GM12875 (cell line): ENCODE data around the gene EFL1.

Source experiments
- H3K4me3 ChIP-seq: one replicate; pipeline ENCODE4 v1.5.1; 2011; ENCODE audit warnings: low read depth, low read length, control low read depth
- TF ChIP-seq, protein P1 (sequence below): IDR thresholded peaks from 2 replicates; pipeline ENCODE4 v1.5.1; 2011; ENCODE audit warnings: low read depth, mild to moderate bottlenecking, control low read depth, inconsistent platforms, low read length, moderate library complexity, borderline replicate concordance; ENCODE audit not compliant: insufficient read depth

Gene EFL1

DNA sequence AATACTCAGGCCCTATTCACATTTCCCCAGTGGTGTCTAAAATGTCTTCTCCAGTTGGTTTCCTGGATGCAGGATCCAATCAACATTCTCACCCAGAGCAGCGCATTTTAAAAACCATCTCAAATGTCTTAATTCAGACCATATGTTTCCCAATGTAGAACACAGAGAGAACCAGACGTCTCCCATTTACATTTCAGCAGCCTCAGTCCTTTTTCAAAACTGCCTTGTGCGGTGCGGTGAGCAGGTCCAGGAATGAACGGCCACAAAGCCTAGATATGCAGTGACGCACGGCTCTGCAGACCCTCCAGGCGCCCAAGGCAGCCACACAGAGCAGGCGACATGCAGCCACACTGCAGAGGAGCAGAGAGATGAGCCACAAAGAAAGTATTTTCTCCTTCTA is 150.6 kb downstream of the EFL1 start:
- TF ChIP-seq, protein P1, sequence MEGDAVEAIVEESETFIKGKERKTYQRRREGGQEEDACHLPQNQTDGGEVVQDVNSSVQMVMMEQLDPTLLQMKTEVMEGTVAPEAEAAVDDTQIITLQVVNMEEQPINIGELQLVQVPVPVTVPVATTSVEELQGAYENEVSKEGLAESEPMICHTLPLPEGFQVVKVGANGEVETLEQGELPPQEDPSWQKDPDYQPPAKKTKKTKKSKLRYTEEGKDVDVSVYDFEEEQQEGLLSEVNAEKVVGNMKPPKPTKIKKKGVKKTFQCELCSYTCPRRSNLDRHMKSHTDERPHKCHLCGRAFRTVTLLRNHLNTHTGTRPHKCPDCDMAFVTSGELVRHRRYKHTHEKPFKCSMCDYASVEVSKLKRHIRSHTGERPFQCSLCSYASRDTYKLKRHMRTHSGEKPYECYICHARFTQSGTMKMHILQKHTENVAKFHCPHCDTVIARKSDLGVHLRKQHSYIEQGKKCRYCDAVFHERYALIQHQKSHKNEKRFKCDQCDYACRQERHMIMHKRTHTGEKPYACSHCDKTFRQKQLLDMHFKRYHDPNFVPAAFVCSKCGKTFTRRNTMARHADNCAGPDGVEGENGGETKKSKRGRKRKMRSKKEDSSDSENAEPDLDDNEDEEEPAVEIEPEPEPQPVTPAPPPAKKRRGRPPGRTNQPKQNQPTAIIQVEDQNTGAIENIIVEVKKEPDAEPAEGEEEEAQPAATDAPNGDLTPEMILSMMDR, result no peak
- no peak overlapping the region for H3K4me3 ChIP-seq

DNA sequence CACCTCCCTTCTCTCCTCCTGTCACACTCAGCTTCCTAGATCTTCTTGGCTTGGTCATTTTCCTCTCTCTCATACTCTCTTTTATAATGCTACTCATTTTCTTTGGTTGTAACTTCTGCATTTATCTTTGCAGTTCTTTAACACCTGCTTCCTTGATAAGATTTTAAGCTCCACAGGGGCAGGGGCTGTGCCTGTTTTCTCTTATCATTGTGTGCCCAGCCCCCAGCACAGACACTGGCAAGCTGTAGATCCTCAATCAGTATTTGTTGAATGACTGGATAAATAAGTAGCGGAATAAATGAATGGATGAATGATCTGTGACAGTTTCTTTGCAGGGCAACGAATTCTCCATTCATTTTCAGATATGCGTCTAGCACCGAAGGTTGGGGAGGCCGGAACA is 152.4 kb downstream of the EFL1 start:
- H3K4me3 ChIP-seq, result no peak overlapping the region
- TF ChIP-seq, protein P1, result no peak

DNA sequence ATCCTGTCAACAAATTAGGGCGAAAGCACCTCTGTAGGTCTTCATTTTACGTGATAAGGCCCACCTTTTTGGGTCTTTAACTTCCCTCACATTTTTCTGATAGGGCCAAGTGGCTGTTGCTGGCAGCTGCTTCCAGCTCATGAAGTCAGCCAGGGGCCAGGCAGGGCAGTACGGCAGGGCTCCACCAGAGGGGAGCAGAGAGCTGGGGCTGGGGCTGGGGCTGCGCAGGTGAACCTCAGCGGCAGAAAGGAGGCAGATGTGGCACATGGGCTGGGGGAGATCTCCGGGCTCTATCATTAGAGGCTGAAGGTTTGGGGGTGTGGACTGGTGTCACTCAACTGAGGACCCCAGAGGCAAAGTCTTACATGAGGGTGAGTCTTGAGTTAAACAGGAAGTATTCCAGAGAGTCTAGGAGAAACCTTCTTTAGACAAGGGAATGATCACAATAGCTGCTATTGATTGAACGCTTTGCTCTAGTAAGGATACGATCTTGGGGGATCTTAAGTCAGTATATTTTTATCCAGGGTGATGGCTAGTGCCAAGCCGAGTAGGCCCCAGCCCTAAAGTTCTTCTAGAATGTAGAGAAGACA is 153.9 kb downstream of the EFL1 start:
- TF ChIP-seq, protein P1, result peak; percentile 91

DNA sequence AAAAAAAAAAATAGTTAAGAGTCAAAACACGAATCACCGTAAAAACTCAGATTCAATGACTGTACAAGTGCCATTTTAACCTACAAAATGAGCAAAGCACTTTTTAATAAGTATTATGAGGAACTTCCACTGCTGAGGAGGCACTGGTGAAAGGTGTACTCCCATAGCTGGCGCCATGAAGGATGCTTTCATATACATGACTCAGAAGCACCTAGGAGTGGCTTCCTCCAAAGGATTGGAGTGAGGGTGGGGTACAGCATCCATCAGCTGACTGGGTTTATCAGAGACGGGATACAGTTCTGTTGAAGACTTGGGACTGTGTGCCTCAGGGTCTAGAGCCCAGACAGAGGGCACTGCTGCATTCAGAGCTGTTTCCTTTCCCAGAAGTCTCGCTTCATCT is 155.9 kb downstream of the EFL1 start:
- TF ChIP-seq, protein P1, result no peak
- no peak overlapping the region for H3K4me3 ChIP-seq

More for the DNA sequence above, 153.9 kb downstream of the EFL1 start:
- H3K4me3 ChIP-seq, result no peak overlapping the region

DNA sequence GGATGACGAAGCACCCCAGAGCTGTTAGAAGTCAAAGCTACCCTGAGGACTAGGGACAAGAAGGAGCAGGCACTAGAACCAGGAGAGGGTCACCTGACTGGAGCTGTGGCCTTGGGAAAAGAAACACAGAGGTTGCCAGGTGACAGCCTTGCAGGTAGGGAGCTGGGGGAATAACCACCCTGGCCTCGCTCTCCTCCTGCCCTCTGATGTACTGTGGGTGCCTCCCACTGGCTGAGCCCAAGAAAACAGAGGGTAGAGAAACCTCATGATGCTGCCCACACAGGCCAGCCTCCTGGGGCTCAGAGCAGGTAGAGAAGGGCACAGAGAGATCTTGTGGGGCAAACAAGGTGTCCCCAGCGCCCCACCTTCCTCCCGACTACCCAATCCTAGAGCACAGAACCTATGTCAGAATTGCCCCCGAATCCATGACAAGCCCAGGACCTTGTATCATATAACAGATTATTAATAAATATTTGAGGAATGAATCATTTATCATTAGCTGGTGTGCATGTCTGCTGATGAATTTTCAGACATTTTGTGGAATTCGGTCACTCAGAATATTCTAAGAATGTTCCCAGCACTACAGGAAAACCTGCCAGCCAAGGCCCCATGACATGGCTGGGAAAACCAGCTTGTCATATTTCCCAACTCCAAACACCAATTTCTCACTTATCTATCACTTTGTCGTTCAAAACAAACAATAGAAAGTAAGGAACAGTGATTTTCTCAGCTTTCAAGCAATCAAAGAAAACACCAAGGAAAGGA is 156.9 kb downstream of the EFL1 start:
- TF ChIP-seq, protein P1, result no peak
- H3K4me3 ChIP-seq, result no peak overlapping the region

DNA sequence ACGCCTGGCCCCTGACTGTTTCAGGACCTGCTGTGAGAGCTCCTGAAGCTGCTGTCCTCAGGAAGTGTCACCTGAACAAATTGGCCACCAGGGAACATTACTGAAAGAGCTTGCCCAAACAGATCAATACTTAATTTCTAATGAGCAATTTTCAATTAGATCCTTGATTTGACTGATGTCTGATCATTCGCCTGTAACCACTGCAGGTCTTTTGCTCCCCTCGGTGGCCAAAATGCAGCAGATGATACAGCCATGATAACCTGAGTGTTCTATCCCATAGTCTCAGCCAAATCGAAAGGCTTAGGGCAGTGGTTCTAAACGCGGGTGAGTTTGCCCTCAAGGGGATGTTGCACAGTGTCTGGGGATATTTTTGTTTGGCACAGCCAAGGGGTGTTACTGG is 159.1 kb downstream of the EFL1 start:
- H3K4me3 ChIP-seq, result no peak overlapping the region
- TF ChIP-seq, protein P1, result no peak

DNA sequence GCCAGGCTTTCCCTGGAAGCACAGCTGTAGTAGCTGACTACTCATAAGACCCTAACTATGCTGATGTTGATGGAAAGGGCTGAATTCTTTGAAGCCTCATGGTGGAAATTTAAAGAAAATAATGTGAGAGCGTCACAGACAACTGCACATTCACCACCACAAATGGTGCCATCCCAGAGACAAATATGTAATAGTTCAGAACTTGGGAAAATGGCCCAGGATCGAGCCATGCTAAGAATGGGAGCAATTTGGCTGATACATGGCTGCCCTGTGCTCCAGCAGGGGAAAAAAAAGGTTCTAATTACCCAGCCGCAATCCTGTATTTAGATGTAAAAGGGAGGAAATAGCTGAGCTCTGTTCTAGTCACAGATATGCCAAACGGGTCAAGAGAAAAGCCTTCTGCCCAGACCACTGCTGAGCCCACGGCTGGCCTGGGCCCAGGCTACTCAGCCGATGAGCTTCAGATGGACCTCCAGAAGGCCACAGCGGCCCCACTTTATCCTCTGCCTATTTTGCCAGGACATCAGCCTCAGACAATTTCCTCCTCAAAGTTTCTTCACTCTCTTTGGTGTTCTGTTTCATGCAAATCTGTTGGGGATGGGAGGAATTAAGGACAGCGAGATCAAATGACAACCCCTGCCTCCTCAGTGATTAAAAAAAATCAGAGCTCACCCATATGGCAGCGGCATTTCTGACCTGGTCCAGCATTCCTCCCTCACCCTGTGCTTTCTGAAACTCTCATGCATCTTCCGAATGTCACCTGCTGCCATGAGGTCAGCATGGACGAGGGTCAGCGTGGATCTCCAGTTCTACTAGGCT is 162.2 kb downstream of the EFL1 start:
- no peak overlapping the region for H3K4me3 ChIP-seq
- TF ChIP-seq, protein P1, result no peak
